ENCODE measurements around the gene IL6.

DNA sequence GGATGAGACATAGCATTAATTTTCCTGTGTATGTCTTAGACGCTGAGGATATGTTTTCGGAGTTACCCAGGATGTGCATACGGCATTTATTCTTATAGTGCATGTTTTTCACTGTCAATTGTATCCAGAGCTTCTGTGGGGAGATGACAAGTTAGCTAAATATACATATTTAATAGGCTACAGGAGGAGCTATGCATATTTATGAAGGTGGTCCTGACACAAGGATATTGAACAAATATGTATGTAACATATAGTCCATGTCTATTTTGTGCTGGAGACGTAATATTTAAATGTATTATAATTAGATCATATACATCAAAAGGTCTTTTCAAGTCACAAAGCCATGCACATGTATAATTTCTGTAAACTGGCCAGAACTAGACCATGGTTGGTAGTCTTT lies 16.0 kb downstream of the IL6 start:
- TF ChIP-seq CTCF (IDR thresholded peaks at IDR 0.05; ENCODE audit: borderline replicate concordance, extremely low read depth, low read length, poor library complexity, severe bottlenecking) (no peak), EZH2 (IDR thresholded peaks at IDR 0.05; ENCODE audit: borderline replicate concordance, low read depth, low read length, severe bottlenecking) (no peak)

Measured in DND-41 (cell line).